HEK293 (cell line): Measurements from ENCODE around the gene IGSF3.
"Not testable (repeated sequence)": the region's sequence is repeated elsewhere in the genome, so short reads cannot be mapped to it uniquely, and the experiment has no call there.

Source experiments
- CTCF ChIP-seq: fragments of 450-650 bp; formaldehyde crosslinking; IDR thresholded peaks from 2 replicates; pipeline ENCODE4 v1.5.1; 2016; ENCODE audit warnings: missing biosample characterization, missing genetic modification characterization
- GLI4 ChIP-seq: fragments of 450-650 bp; formaldehyde crosslinking; IDR thresholded peaks from 2 replicates; pipeline ENCODE4 v1.5.1; 2016; ENCODE audit warnings: missing biosample characterization, missing genetic modification characterization
- PBX3 ChIP-seq: sonication (generic); formaldehyde crosslinking; IDR thresholded peaks from 2 replicates; pipeline ENCODE4 v1.8.1; 2022; ENCODE audit warnings: mild to moderate bottlenecking, moderate library complexity, missing genetic modification reagents
- ZBTB49 ChIP-seq: fragments of 450-650 bp; formaldehyde crosslinking; IDR thresholded peaks from 2 replicates; pipeline ENCODE4 v1.5.1; 2016; ENCODE audit warnings: missing biosample characterization, missing genetic modification characterization, low read depth
- ZEB2 ChIP-seq: fragments of 450-650 bp; formaldehyde crosslinking; IDR thresholded peaks from 2 replicates; pipeline ENCODE4 v1.5.1; 2016; ENCODE audit warnings: missing biosample characterization, missing genetic modification characterization
- ZNF23 ChIP-seq: fragments of 450-650 bp; formaldehyde crosslinking; IDR thresholded peaks from 2 replicates; pipeline ENCODE4 v1.5.1; 2016; ENCODE audit warnings: missing biosample characterization, missing genetic modification characterization, borderline replicate concordance
- ZNF354C ChIP-seq: fragments of 450-650 bp; formaldehyde crosslinking; IDR thresholded peaks from 2 replicates; pipeline ENCODE4 v1.5.1; 2016; ENCODE audit warnings: missing biosample characterization, missing genetic modification characterization, low read depth, borderline replicate concordance
- ZNF449 ChIP-seq: fragments of 450-650 bp; formaldehyde crosslinking; IDR thresholded peaks from 2 replicates; pipeline ENCODE4 v1.5.1; 2017; ENCODE audit warnings: missing biosample characterization, mild to moderate bottlenecking, missing genetic modification characterization, moderate library complexity
- ZNF501 ChIP-seq: fragments of 450-650 bp; formaldehyde crosslinking; IDR thresholded peaks from 2 replicates; pipeline ENCODE4 v1.5.1; 2016; ENCODE audit warnings: missing biosample characterization, missing genetic modification characterization
- ZNF830 ChIP-seq: fragments of 450-650 bp; IDR thresholded peaks from 2 replicates; pipeline ENCODE4 v1.5.0; 2018; ENCODE audit warnings: missing biosample characterization, missing genetic modification characterization, low read depth, mild to moderate bottlenecking, moderate library complexity
- ZSCAN18 ChIP-seq: fragments of 450-650 bp; formaldehyde crosslinking; IDR thresholded peaks from 2 replicates; pipeline ENCODE4 v1.5.1; 2016; ENCODE audit warnings: missing biosample characterization, missing genetic modification characterization
- ZSCAN23 ChIP-seq: fragments of 450-650 bp; formaldehyde crosslinking; IDR thresholded peaks from 2 replicates; pipeline ENCODE4 v1.5.1; 2016; ENCODE audit warnings: missing biosample characterization, missing genetic modification characterization

- not testable (repeated sequence) for TF ChIP-seq GLI4 (tag by site-specific recombination); ZNF23 (tag by site-specific recombination); ZEB2 (tag by site-specific recombination); CTCF; PBX3 (CRISPR knock-in tag); ZBTB49; ZNF354C; ZSCAN23 (tag by site-specific recombination); ZNF449 (tag by site-specific recombination); ZNF501; ZSCAN18 (tag by site-specific recombination); ZNF830 (tag by site-specific recombination)
Measured at GRCh38 chr1:116625155-116625554, 42.4 kb downstream of the IGSF3 start.
